ENCODE results near the gene TPRN.

GRCh38 chr9:137228968-137229896, 28.7 kb upstream of the TPRN start:
- TF ChIP-seq TAF1 (IDR thresholded peaks at IDR 0.05; ENCODE audit: low read depth) (no peak), EP300 (conservative IDR thresholded peaks at IDR 0.05; ENCODE audit: poor library complexity, severe bottlenecking) (no peak), SMC3 (conservative IDR thresholded peaks at IDR 0.05; ENCODE audit: poor library complexity) (no peak), CTCF (IDR thresholded peaks at IDR 0.05; ENCODE audit: poor library complexity, severe bottlenecking) (no peak), REST (IDR thresholded peaks at IDR 0.05; ENCODE audit: borderline replicate concordance) (no peak), EZH2 (IDR thresholded peaks at IDR 0.05; ENCODE audit: borderline replicate concordance, insufficient read depth, low read length, poor library complexity, severe bottlenecking) (no peak), POLR2AphosphoS5 (IDR thresholded peaks at IDR 0.05) (no peak)
